ENCODE results near the gene GPSM1.
"Not testable (repeated sequence)": the region's sequence is repeated elsewhere in the genome, so short reads cannot be mapped to it uniquely, and the experiment has no call there.

Gene GPSM1

GRCh38 chr9:136318111-136318775 lies 9.1 kb upstream of the GPSM1 start:
- DNase-seq (ENCODE audit: low read depth): no peak

GRCh38 chr9:136318776-136319241 lies 8.5 kb upstream of the GPSM1 start:
- DNase-seq (ENCODE audit: low read depth): no peak

- DNase-seq (ENCODE audit: low read depth): not testable (repeated sequence)
Measured at GRCh38 chr9:136319244-136319643, 8.1 kb upstream of the GPSM1 start.

- not testable (repeated sequence) for DNase-seq (ENCODE audit: low read depth)
Measured at GRCh38 chr9:136319955-136320354, 7.4 kb upstream of the GPSM1 start.

GRCh38 chr9:136320972-136321371 lies 6.4 kb upstream of the GPSM1 start:
- not testable (repeated sequence) for DNase-seq (ENCODE audit: low read depth)

GRCh38 chr9:136321561-136321960 lies 5.8 kb upstream of the GPSM1 start:
- DNase-seq (ENCODE audit: low read depth): no peak

GRCh38 chr9:136322756-136323330 lies 4.5 kb upstream of the GPSM1 start:
- no peak for DNase-seq (ENCODE audit: low read depth)

- DNase-seq (ENCODE audit: low read depth): no peak
Measured at GRCh38 chr9:136323371-136323789, 4.0 kb upstream of the GPSM1 start.

GRCh38 chr9:136324501-136325300 lies 2.6 kb upstream of the GPSM1 start:
- DNase-seq (ENCODE audit: low read depth): no peak

- no peak for DNase-seq (ENCODE audit: low read depth)
Measured at GRCh38 chr9:136325358-136325757, 2.0 kb upstream of the GPSM1 start.

GRCh38 chr9:136326061-136326760 lies 1.1 kb upstream of the GPSM1 start:
- DNase-seq (ENCODE audit: low read depth): peak; percentile 98

GRCh38 chr9:136326761-136327303 lies 507 bp upstream of the GPSM1 start:
- no peak for DNase-seq (ENCODE audit: low read depth)

- no peak for DNase-seq (ENCODE audit: low read depth)
Measured at GRCh38 chr9:136328011-136328621, 777 bp downstream of the GPSM1 start.

GRCh38 chr9:136328622-136329041 lies 1.3 kb downstream of the GPSM1 start:
- DNase-seq (ENCODE audit: low read depth): peak; percentile 56

- peak; percentile 20 for DNase-seq (ENCODE audit: low read depth)
Measured at GRCh38 chr9:136329211-136329627, 1.9 kb downstream of the GPSM1 start.

- no peak for DNase-seq (ENCODE audit: low read depth)
Measured at GRCh38 chr9:136329636-136330405, 2.5 kb downstream of the GPSM1 start.

GRCh38 chr9:136330406-136330990 lies 3.2 kb downstream of the GPSM1 start:
- no peak for DNase-seq (ENCODE audit: low read depth)

GRCh38 chr9:136331030-136331429 lies 3.7 kb downstream of the GPSM1 start:
- no peak for DNase-seq (ENCODE audit: low read depth)

GRCh38 chr9:136331556-136332481 lies 4.5 kb downstream of the GPSM1 start:
- DNase-seq (ENCODE audit: low read depth): peak; percentile 31
